ENCODE data around the gene TH. TPM values are rescaled to one million over a fixed set of nuclear protein-coding genes. Genes with fewer than 3 reads are reported as not detected.

TH gene

GRCh38 chr11:2114430-2115241, 57.0 kb downstream of the TH start:
- Histone ChIP-seq H2BK5ac (ENCODE audit: low read length) (no peak overlapping the region), H3K9ac (ENCODE audit: low read length) (no peak overlapping the region), H3K27me3 (ENCODE audit: insufficient read depth, low read length, poor library complexity) (no peaks in the 10 kb centered on the region), H3K56ac (ENCODE audit: low read length) (no peak overlapping the region), H2BK15ac (replicated peaks; ENCODE audit: low read depth) (no peak overlapping the region), H3K18ac (ENCODE audit: low read length) (no peak overlapping the region), H3K79me2 (ENCODE audit: control insufficient read depth, insufficient read depth, low read length) (no peaks in the 10 kb centered on the region), H4K8ac (ENCODE audit: low read depth, low read length) (no peak overlapping the region), H3K4me2 (ENCODE audit: low read length) (no peak overlapping the region), H3K23ac (ENCODE audit: low read length) (no peak overlapping the region), H3K36me3 (ENCODE audit: control insufficient read depth, insufficient read depth, low read length) (no peaks in the 10 kb centered on the region), H3K4ac (ENCODE audit: low read depth, low read length) (no peak overlapping the region), H3K4me1 (ENCODE audit: control insufficient read depth, low read depth, low read length) (no peaks in the 10 kb centered on the region), H3K79me1 (ENCODE audit: low read length) (no peaks in the 10 kb centered on the region), H4K5ac (ENCODE audit: low read length) (no peak overlapping the region), H3K27ac (ENCODE audit: low read depth, low read length) (no peak overlapping the region), H3K4me3 (ENCODE audit: low read length) (no peak overlapping the region), H2AK5ac (ENCODE audit: low read length) (no peak overlapping the region), H2BK120ac (ENCODE audit: low read depth, low read length) (no peak overlapping the region)
- WGBS (ENCODE audit: extremely low coverage, insufficient coverage, low lambda C conversion rate) = no CpG with 5 or more reads among the region's 32 CpGs
- DNase-seq = peak; percentile 36

Small RNA genes within 50 kb of the gene (small RNA-seq; reads per million reads assigned to genes)
- gene MIR4686 (ENCODE audit: insufficient read depth) (not detected), gene MIR483 (ENCODE audit: insufficient read depth) (not detected)
